Adrenal gland (tissue), 12 donors: ENCODE data around the gene RHOC. TPM values are rescaled to one million over a fixed set of nuclear protein-coding genes. Genes with fewer than 3 reads are reported as not detected.

ENCODE experiments used
- DNase-seq, 7 donors: peaks; one replicate each; pipeline ENCODE4 v3.0.0-alpha.2; 2019 to 2020
- H3K27ac ChIP-seq, 5 donors: fragments of 200-600 bp; sonication (generic) in 4 of 5; 1 replicate in 3 of 5; 2 replicates in 2 of 5; pipeline versions ENCODE4 v1.5.1 to v1.8.0; 2016 to 2020; ENCODE audit warnings: mild to moderate bottlenecking in 1 of 5
- H3K27me3 ChIP-seq: fragments of 200-600 bp; 2 replicates; pipeline ENCODE4 v1.8.0; 2021
- H3K36me3 ChIP-seq, 2 donors: fragments of 200-600 bp; replicated peaks in 1 of 2; 1 replicate in 1 of 2; 2 replicates in 1 of 2; pipeline versions ENCODE4 v1.5.1 to v1.8.0; 2018 to 2022
- H3K4me1 ChIP-seq, 2 donors: fragments of 200-600 bp; replicated peaks in 1 of 2; 1 replicate in 1 of 2; 2 replicates in 1 of 2; pipeline versions ENCODE4 v1.5.1 to v1.8.0; 2018 to 2021
- H3K4me3 ChIP-seq, 4 donors: fragments of 200-600 bp; sonication (generic) in 3 of 4; one replicate each; pipeline ENCODE4 v1.5.1; 2016 to 2018
- H3K9me3 ChIP-seq, 3 donors: fragments of 200-600 bp; sonication (generic) in 1 of 3; replicated peaks in 1 of 3; 1 replicate in 2 of 3; 2 replicates in 1 of 3; pipeline versions ENCODE4 v1.5.1 to v1.8.0; 2016 to 2021
- POLR2A ChIP-seq, 2 donors: fragments of 450-650 bp; IDR thresholded peaks; one replicate each; pipeline ENCODE4 v1.6.1; 2017; ENCODE audit warnings: antibody characterized with exemption in 2 of 2, mild to moderate bottlenecking in 2 of 2, moderate library complexity in 1 of 2
- WGBS, 4 donors: extraction: QIAGEN DNeasy Blood & Tissue Kit in 2 of 4; methylation state at CpG; one replicate each; pipeline versions ENCODE4 v1.1.5 to v1.1.7; 2013 to 2017; 5-methylcytosine and 5-hydroxymethylcytosine counted together
- intact Hi-C, 2 donors: fragments of 100-400 bp; cut with DNase I; formaldehyde crosslinking; loops; one replicate each; pipeline versions ENCODE4 v1.14.1 to v1.15.0; 2022 to 2023
- polyA plus RNA-seq, 3 donors: library from polyadenylated mRNA; stranded (reverse); fragments of 200-250 nt in 2 of 3; fragments of 350-450 nt in 1 of 3; fragmentation: Illumina TruSeq in 1 of 3; extraction: RNeasy Lipid Tissue Mini Kit (QIAGEN cat#74804) in 1 of 3; gene quantifications; one replicate each; pipeline ENCODE4 v1.2.3, GENCODE V29; 2013 to 2014
- total RNA-seq, 9 donors: library from RNA; depleted of rRNA in 4 of 9; stranded (reverse); fragments of >200 nt in 4 of 9; fragments of 120-200 nt in 1 of 9; fragmentation: NEBNext Ultra II Directional in 1 of 9; extraction: Animal tissue kit (Norgen Biotek cat#: 25700) in 1 of 9; gene quantifications; one replicate each; pipeline versions ENCODE4 v1.1.0 to v1.2.4, GENCODE V29; 2013 to 2023
- TF ChIP-seq, protein P1 (sequence below), 6 experiments: fragments of 450-650 bp in 4 of 6; fragments of 200-600 bp in 2 of 6; sonication (generic) in 1 of 6; IDR thresholded peaks; 1 replicate in 5 of 6; 2 replicates in 1 of 6; pipeline versions ENCODE4 v1.5.1 to v1.8.0; 2016 to 2021; ENCODE audit warnings: antibody characterized with exemption in 6 of 6, mild to moderate bottlenecking in 2 of 6, moderate library complexity in 1 of 6
- donor health status: healthy with polysubstance abuse.
- donor health status: Bipolar disorder and iron deficiency.
- donor health status: DM: yes; HTN: yes; CAD: no.
- donor health status: DM: no; HTN: no; CAD: no.
- donor health status: DM: no; HTN: no; CAD: no.
- donor health status: DM: yes; HTN: yes; CAD: no.

Gene RHOC
- total and polyA plus RNA-seq, 12 donors, result 186 to 374 (median 237) TPM

DNA sequence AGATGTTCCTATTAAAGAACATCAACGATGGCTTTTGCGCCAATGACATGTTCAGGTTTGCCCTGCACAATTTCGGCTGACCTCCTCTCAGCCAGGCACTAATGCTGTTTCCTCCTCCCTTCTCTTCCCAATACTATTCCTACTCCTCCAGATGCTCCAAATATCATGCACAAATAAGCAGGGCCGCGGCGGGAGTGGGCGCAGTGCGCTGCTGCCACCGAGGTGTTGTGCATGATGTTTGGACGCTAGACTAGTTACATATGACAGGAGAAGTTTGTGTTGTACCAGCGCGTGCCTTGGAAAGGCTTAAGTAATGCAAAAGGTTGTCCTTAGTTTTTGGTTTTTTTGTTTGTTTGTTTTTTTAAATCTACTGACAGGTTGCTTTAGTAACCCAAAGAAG lies 41.5 kb upstream of the RHOC start:
- Histone ChIP-seq H3K4me3 (no peak overlapping the region), H3K4me1 (peaks cover 4 to 5% of the 10 kb centered on the region in 2 donors), H3K36me3 (no peaks in the 10 kb centered on the region), H3K9me3 (no peaks in the 10 kb centered on the region), H3K27ac (no peak overlapping the region), H3K27me3 (peaks cover 15% of the 10 kb centered on the region)
- WGBS, 4 donors, result 88 to 96% (median 92%) methylated on average over 11 to 12 of the region's 12 CpGs
- no peak for DNase-seq
- TF ChIP-seq, protein P1, sequence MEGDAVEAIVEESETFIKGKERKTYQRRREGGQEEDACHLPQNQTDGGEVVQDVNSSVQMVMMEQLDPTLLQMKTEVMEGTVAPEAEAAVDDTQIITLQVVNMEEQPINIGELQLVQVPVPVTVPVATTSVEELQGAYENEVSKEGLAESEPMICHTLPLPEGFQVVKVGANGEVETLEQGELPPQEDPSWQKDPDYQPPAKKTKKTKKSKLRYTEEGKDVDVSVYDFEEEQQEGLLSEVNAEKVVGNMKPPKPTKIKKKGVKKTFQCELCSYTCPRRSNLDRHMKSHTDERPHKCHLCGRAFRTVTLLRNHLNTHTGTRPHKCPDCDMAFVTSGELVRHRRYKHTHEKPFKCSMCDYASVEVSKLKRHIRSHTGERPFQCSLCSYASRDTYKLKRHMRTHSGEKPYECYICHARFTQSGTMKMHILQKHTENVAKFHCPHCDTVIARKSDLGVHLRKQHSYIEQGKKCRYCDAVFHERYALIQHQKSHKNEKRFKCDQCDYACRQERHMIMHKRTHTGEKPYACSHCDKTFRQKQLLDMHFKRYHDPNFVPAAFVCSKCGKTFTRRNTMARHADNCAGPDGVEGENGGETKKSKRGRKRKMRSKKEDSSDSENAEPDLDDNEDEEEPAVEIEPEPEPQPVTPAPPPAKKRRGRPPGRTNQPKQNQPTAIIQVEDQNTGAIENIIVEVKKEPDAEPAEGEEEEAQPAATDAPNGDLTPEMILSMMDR (IDR thresholded peaks at IDR 0.05), result no peak
- TF ChIP-seq POLR2A (IDR thresholded peaks at IDR 0.05), result no peak
- intact Hi-C loops, result no loop called here

DNA sequence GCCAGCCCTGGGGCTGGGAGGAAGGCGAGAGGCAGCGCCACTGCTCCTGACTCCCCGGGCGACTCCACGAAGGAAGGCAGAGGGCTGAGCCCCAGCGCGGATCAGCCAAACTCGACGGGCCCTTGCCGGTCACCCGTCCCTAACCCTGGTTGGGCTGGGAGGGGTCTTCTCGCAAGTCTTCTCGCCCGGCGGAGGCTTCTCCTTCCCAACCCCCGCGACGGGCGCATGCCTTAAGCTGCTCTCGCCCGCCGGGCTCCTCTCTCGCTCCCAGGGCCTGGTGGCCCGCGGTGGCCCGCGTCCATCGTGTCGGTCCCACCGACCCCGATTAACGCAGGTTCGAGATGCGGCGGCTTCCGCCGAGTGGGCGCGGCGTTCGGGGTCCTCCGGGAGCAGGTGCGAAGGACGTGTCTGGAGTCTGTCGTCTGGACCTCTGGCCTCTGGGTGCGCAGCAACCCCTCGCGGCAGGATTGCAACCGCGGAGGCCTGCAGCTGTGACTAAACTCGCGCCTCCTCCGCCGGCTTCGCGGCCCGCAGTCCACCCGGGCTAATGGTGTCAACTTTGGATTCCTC lies 37.2 kb upstream of the RHOC start:
- Histone ChIP-seq H3K4me1 (peaks cover 4 to 5% of the 10 kb centered on the region in 2 donors), H3K9me3 (no peaks in the 10 kb centered on the region), H3K36me3 (no peaks in the 10 kb centered on the region), H3K27ac (no peak overlapping the region), H3K4me3 (peak overlapping the region in 1 of 4 donors; percentile 10), H3K27me3 (peaks cover 28% of the 10 kb centered on the region)
- intact Hi-C loops, result no loop called here
- DNase-seq, result peak in 1 of 7 donors; percentile 4
- WGBS, 4 donors, result 7 to 9% (median 8%) methylated on average over 13 to 58 of the region's 58 CpGs
- no peak for TF ChIP-seq POLR2A (IDR thresholded peaks at IDR 0.05)
- TF ChIP-seq, protein P1 (IDR thresholded peaks at IDR 0.05), result no peak

DNA sequence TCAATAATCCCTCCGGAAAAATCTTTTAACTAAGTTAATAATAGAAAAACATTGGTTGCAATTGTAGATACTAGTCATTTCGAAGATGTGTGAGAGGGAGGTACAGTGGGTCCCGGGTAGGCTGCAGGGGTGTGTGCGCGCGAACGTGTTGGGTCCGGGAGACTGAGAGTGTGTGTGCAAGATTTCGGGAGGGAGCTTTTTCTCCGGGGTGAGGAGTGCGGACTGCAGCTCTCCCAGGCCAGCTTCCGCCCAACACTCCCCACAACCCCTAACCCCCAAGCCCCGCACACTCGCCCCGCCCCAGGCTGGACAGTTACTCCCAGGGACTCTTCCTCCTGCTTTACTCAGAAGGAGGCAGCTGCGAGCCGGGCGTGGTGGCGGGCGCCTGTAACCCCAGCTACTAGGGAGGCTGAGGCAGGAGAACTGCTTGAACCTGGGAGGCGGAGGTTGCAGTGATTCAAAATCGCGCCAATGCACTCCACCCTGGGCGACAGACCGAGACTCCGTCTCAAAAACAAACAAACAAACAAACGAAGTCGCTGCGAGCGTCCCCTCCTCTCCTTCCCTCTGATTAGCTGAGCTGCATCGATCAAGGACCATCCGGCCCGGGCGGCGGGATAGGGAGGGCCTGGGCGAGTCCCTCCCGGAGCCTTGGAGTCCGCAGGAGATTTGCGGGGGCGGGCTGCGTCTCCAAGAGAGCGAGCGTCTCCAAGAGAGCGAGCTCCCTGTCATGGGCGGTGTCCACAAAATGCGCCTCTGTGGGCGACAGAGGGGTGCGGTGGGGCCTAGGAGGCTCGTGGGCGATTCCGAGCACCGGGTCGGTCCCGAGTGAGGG lies 36.5 kb upstream of the RHOC start:
- WGBS, 4 donors, result 16 to 31% (median 27%) methylated on average over 29 to 54 of the region's 54 CpGs

DNA sequence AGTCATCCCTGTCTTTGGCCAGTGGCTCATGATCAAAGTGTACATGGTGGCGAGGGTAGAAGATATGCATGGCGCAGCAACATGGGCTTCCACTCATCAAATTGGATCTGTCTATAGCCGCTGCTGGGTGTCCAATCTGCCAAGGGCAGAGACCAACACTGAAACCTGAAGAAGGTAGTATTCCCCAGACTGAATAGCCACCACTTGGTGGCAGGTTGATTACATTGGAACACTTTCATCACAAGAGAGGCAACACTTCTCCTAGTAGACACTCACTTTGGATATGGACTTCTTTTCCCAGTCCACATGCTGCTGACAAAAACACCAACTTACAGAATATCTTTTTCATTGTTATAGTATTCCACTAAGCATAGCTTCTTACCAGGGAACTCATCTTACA lies 30.6 kb upstream of the RHOC start:
- intact Hi-C loops, result no loop called here
- WGBS, 4 donors, result 74 to 95% (median 87%) methylated on average over 3 of the region's 3 CpGs
- H3K9me3 ChIP-seq, result no peaks in the 10 kb centered on the region
- H3K4me1 ChIP-seq, result no peaks in the 10 kb centered on the region
- H3K36me3 ChIP-seq, result no peaks in the 10 kb centered on the region
- no peak for DNase-seq
- TF ChIP-seq, protein P1 (IDR thresholded peaks at IDR 0.05), result no peak
- no peak for TF ChIP-seq POLR2A (IDR thresholded peaks at IDR 0.05)
- H3K27ac ChIP-seq, result no peak overlapping the region
- peaks cover 5% of the 10 kb centered on the region for H3K27me3 ChIP-seq
- no peak overlapping the region for H3K4me3 ChIP-seq

More for the DNA sequence above, 36.5 kb upstream of the RHOC start:
- Histone ChIP-seq H3K4me3 (peak overlapping the region in 1 of 4 donors; percentile 10), H3K27ac (no peak overlapping the region), H3K9me3 (no peaks in the 10 kb centered on the region), H3K27me3 (peaks cover 28% of the 10 kb centered on the region), H3K36me3 (no peaks in the 10 kb centered on the region), H3K4me1 (peaks cover 4 to 5% of the 10 kb centered on the region in 2 donors)
- intact Hi-C loops, result no loop called here
- no peak for TF ChIP-seq POLR2A (IDR thresholded peaks at IDR 0.05)
- TF ChIP-seq, protein P1 (IDR thresholded peaks at IDR 0.05), result no peak
- DNase-seq, result no peak
